HUDEP-2 (cell line): ENCODE data around the gene ACTA2.

ENCODE experiments used
- DNase-seq, 76 experiments: peaks; one replicate each; lab custom pipeline; 2025; ENCODE audit not compliant: unreplicated experiment in 76 of 76; lab: John Stamatoyannopoulos, UW

The ACTA2 gene

GRCh38 chr10:88952647-88953111, at the start of gene ACTA2:
Gene ACTA2, minus strand, starts transcription at chr10:88952773. Its CDS starts 3,843 bp downstream, at chr10:88948930.
- peak in 2 of 76 experiments; percentile 7 to 28 for DNase-seq

GRCh38 chr10:89001729-89002072, 49.1 kb upstream of the ACTA2 start:
- no peak for DNase-seq

GRCh38 chr10:89001024-89001728, 48.6 kb upstream of the ACTA2 start:
- no peak for DNase-seq

- no peak for DNase-seq
These were observed 47.1 kb upstream of the ACTA2 start for GRCh38 chr10:88999625-89000024.

- no peak for DNase-seq
These were observed 44.4 kb upstream of the ACTA2 start for GRCh38 chr10:88996927-88997326.

- DNase-seq, result peak in 1 of 76 experiments; percentile 12
These were observed 42.7 kb upstream of the ACTA2 start for GRCh38 chr10:88995156-88995876.

GRCh38 chr10:88994019-88994418, 41.4 kb upstream of the ACTA2 start:
- DNase-seq, result no peak

GRCh38 chr10:88992921-88993524, 40.5 kb upstream of the ACTA2 start:
- DNase-seq, result no peak

GRCh38 chr10:88991899-88992320, 39.3 kb upstream of the ACTA2 start:
- DNase-seq, result peak in 4 of 76 experiments; percentile 4 to 30 (median 12)

GRCh38 chr10:88991161-88991898, 38.8 kb upstream of the ACTA2 start:
- DNase-seq, result peak in 52 of 76 experiments; percentile 7 to 63 (median 35)

- DNase-seq, result peak in 49 of 76 experiments; percentile 7 to 60 (median 36)
These were observed 38.0 kb upstream of the ACTA2 start, which contains the start of gene FAS for GRCh38 chr10:88990384-88991160. Gene FAS, plus strand, starts transcription at chr10:88990798. Its CDS starts 79 bp downstream, at chr10:88990877.

- DNase-seq, result no peak
These were observed 37.3 kb upstream of the ACTA2 start for GRCh38 chr10:88989824-88990383.

- no peak for DNase-seq
These were observed 36.9 kb upstream of the ACTA2 start for GRCh38 chr10:88989423-88989822.

GRCh38 chr10:88987840-88988239, 35.3 kb upstream of the ACTA2 start:
- DNase-seq, result no peak

- no peak for DNase-seq
These were observed 34.7 kb upstream of the ACTA2 start for GRCh38 chr10:88987243-88987725.

GRCh38 chr10:88986549-88987242, 34.1 kb upstream of the ACTA2 start:
- DNase-seq, result peak in 22 of 76 experiments; percentile 3 to 50 (median 26)

GRCh38 chr10:88984525-88984924, 32.0 kb upstream of the ACTA2 start:
- DNase-seq, result no peak

- DNase-seq, result no peak
These were observed 31.4 kb upstream of the ACTA2 start for GRCh38 chr10:88983939-88984338.

GRCh38 chr10:88983206-88983605, 30.6 kb upstream of the ACTA2 start:
- no peak for DNase-seq
